CD4-positive, alpha-beta T cell treated with Interleukin-6 at 100 ng/mL for 8 hours (primary cell): ENCODE results near the gene LRRTM2.
"Not testable (repeated sequence)": the region's sequence is repeated elsewhere in the genome, so short reads cannot be mapped to it uniquely, and the experiment has no call there.

Source experiments
- DNase-seq: peaks from one replicate; pipeline ENCODE4 v3.0.0-alpha.2; 2020; ENCODE audit warnings: mixed read lengths, low spot score

Gene LRRTM2

GRCh38 chr5:138874771-138875551, at the start of gene LRRTM2:
LRRTM2 (minus strand) TSS chr5:138875335; CDS start chr5:138874911, 424 bp downstream.
- DNase-seq, result no peak

GRCh38 chr5:138922494-138922893, 47.4 kb upstream of the LRRTM2 start:
- DNase-seq, result no peak

GRCh38 chr5:138921362-138921761, 46.2 kb upstream of the LRRTM2 start:
- not testable (repeated sequence) for DNase-seq

GRCh38 chr5:138920181-138920580, 45.0 kb upstream of the LRRTM2 start:
- DNase-seq, result no peak

GRCh38 chr5:138918686-138919085, 43.6 kb upstream of the LRRTM2 start:
- DNase-seq, result no peak

- DNase-seq, result no peak
These were observed 39.2 kb upstream of the LRRTM2 start for GRCh38 chr5:138914338-138914737.

- no peak for DNase-seq
These were observed 38.6 kb upstream of the LRRTM2 start for GRCh38 chr5:138913773-138914172.

GRCh38 chr5:138912093-138912492, 37.0 kb upstream of the LRRTM2 start:
- DNase-seq, result no peak

- no peak for DNase-seq
These were observed 36.3 kb upstream of the LRRTM2 start for GRCh38 chr5:138911441-138911840.

- DNase-seq, result no peak
These were observed 35.5 kb upstream of the LRRTM2 start for GRCh38 chr5:138910546-138911185.

- DNase-seq, result no peak
These were observed 34.6 kb upstream of the LRRTM2 start for GRCh38 chr5:138909734-138910133.

GRCh38 chr5:138905541-138905940, 30.4 kb upstream of the LRRTM2 start:
- DNase-seq, result no peak

- DNase-seq, result no peak
These were observed 28.1 kb upstream of the LRRTM2 start for GRCh38 chr5:138903130-138903775.

GRCh38 chr5:138901716-138902115, 26.6 kb upstream of the LRRTM2 start:
- DNase-seq, result no peak

GRCh38 chr5:138900281-138900965, 25.3 kb upstream of the LRRTM2 start:
- peak; percentile 15 for DNase-seq

GRCh38 chr5:138898742-138899141, 23.6 kb upstream of the LRRTM2 start:
- no peak for DNase-seq

GRCh38 chr5:138898299-138898698, 23.2 kb upstream of the LRRTM2 start:
- no peak for DNase-seq

GRCh38 chr5:138895918-138896317, 20.8 kb upstream of the LRRTM2 start:
- no peak for DNase-seq

- no peak for DNase-seq
These were observed 15.5 kb upstream of the LRRTM2 start for GRCh38 chr5:138890644-138891043.

GRCh38 chr5:138889994-138890393, 14.9 kb upstream of the LRRTM2 start:
- no peak for DNase-seq

- DNase-seq, result no peak
These were observed 9.4 kb upstream of the LRRTM2 start for GRCh38 chr5:138884554-138884953.

GRCh38 chr5:138884094-138884493, 9.0 kb upstream of the LRRTM2 start:
- DNase-seq, result no peak
